ENCODE data around the gene EFCAB14.
"Not testable (repeated sequence)": the region's sequence is repeated elsewhere in the genome, so short reads cannot be mapped to it uniquely, and the experiment has no call there.

The EFCAB14 gene

GRCh38 chr1:46718727-46719622, at the start of gene EFCAB14:
TSS of gene EFCAB14 (minus strand) at chr1:46719114. CDS start at chr1:46718087, 1,027 bp downstream.
- peak; percentile 67 for DNase-seq (ENCODE audit: low read depth, low spot score)

- no peak for DNase-seq (ENCODE audit: low read depth, low spot score)
Observed at GRCh38 chr1:46768445-46768844, 49.5 kb upstream of the EFCAB14 start.

GRCh38 chr1:46767649-46768282, 48.9 kb upstream of the EFCAB14 start:
- no peak for DNase-seq (ENCODE audit: low read depth, low spot score)

- DNase-seq (ENCODE audit: low read depth, low spot score): no peak
Observed at GRCh38 chr1:46764402-46764801, 45.5 kb upstream of the EFCAB14 start.

- no peak for DNase-seq (ENCODE audit: low read depth, low spot score)
Observed at GRCh38 chr1:46761740-46762139, 42.8 kb upstream of the EFCAB14 start.

- no peak for DNase-seq (ENCODE audit: low read depth, low spot score)
Observed at GRCh38 chr1:46760558-46761166, 41.7 kb upstream of the EFCAB14 start.

- DNase-seq (ENCODE audit: low read depth, low spot score): no peak
Observed at GRCh38 chr1:46757956-46758528, 39.1 kb upstream of the EFCAB14 start.

GRCh38 chr1:46757247-46757955, 38.5 kb upstream of the EFCAB14 start:
- DNase-seq (ENCODE audit: low read depth, low spot score): no peak

GRCh38 chr1:46755121-46755520, 36.2 kb upstream of the EFCAB14 start:
- DNase-seq (ENCODE audit: low read depth, low spot score): no peak

- DNase-seq (ENCODE audit: low read depth, low spot score): not testable (repeated sequence)
Observed at GRCh38 chr1:46754707-46755106, 35.8 kb upstream of the EFCAB14 start.

- no peak for DNase-seq (ENCODE audit: low read depth, low spot score)
Observed at GRCh38 chr1:46753985-46754384, 35.1 kb upstream of the EFCAB14 start.

GRCh38 chr1:46749921-46750404, 31.0 kb upstream of the EFCAB14 start:
- DNase-seq (ENCODE audit: low read depth, low spot score): no peak

GRCh38 chr1:46749404-46749803, 30.5 kb upstream of the EFCAB14 start:
- no peak for DNase-seq (ENCODE audit: low read depth, low spot score)

- no peak for DNase-seq (ENCODE audit: low read depth, low spot score)
Observed at GRCh38 chr1:46747683-46748288, 28.9 kb upstream of the EFCAB14 start.

GRCh38 chr1:46742069-46742468, 23.2 kb upstream of the EFCAB14 start:
- DNase-seq (ENCODE audit: low read depth, low spot score): no peak

- no peak for DNase-seq (ENCODE audit: low read depth, low spot score)
Observed at GRCh38 chr1:46735708-46736324, 16.9 kb upstream of the EFCAB14 start.

GRCh38 chr1:46728327-46728873, 9.5 kb upstream of the EFCAB14 start:
- not testable (repeated sequence) for DNase-seq (ENCODE audit: low read depth, low spot score)

GRCh38 chr1:46725736-46726108, 6.8 kb upstream of the EFCAB14 start:
- DNase-seq (ENCODE audit: low read depth, low spot score): no peak

- DNase-seq (ENCODE audit: low read depth, low spot score): no peak
Observed at GRCh38 chr1:46724991-46725735, 6.2 kb upstream of the EFCAB14 start.

Data from brain pericyte (primary cell).